ENCODE measurements around the gene POLR2C.

Gene POLR2C

GRCh38 chr16:57452021-57452420 lies 10.5 kb upstream of the POLR2C start:
- no peak for DNase-seq

GRCh38 chr16:57462978-57463362 lies 491 bp downstream of the POLR2C start:
- DNase-seq, result no peak

DNA sequence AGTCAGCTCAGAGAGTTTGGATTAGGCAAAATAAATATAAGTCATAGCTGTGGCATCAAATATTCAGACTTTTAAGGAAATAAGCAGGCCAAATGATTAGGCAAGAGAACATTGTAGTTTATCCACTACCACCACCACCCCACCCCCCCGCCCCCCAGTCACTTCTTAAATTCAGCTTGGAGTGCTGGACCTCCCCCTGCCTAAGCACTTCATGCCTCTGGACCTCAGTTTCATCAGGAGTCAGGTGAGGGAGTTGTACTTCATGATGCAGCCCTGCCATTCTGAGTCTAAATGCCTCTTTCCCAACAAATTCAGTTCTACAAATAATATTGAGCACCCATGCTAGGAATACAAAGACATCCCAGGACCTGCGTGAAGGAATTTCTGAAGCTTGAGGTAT lies 2.0 kb downstream of the POLR2C start:
- DNase-seq, result no peak

DNA sequence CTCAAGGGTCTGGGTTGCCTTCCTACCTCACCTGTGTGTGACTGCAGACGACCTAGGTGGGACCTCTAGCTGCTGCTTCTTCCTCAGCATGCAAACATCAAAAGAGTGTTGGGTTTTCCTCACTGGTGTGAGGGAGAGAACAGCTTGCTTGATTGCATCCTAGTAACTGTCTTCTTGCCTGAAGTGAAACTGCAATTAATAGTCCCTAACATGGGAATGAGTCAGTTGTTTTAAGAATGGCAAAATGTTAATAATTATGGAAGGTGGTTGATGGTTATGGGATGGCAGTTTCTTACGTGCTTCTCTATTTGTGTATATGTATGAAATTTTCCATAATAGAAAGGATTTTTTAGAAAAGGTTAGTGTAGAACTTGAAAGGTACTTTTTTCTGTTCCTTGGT lies 5.9 kb downstream of the POLR2C start:
- no peak for DNase-seq

DNA sequence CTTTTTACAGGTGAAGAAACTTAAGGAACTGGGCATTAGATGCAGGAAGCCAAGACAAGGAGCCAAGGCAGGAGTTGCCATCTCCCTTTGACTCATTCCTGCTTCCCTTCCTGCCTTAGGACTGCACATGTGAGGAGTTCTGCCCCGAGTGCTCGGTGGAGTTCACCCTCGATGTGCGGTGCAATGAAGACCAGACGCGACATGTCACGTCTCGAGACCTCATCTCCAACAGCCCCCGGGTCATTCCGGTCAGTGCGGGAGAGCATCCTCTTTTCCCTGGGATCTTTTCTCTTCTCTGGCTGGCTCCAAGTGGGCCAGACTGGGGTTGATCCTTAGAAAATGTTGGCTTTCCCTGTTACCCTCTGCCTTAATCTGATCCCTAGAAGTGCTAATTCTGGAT lies 6.6 kb downstream of the POLR2C start:
- no peak for DNase-seq

DNA sequence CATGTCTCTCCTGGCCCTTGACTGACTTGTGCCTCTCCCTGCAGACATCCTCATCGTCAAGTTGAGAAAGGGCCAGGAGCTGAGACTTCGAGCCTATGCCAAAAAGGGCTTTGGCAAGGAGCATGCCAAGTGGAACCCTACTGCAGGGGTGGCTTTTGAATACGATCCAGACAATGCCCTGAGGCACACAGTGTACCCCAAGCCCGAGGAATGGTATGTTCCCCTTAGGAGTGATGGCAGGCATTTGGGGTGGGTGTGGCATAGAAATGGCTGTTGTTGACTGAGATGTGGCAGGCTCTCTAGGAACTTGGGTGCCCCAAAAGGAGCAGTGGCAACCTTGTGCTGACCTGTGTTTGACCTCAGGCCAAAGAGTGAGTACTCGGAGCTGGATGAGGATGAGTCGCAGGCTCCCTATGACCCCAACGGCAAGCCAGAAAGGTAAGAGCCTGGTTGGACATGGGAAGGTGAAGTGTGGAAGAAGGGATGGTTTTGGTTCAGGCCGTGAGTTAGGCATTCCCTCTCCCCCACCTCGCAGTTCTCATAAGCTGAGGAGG lies 7.5 kb downstream of the POLR2C start:
- DNase-seq, result no peak

- no peak for DNase-seq
Measured at GRCh38 chr16:57470711-57471110, 8.2 kb downstream of the POLR2C start.

DNA sequence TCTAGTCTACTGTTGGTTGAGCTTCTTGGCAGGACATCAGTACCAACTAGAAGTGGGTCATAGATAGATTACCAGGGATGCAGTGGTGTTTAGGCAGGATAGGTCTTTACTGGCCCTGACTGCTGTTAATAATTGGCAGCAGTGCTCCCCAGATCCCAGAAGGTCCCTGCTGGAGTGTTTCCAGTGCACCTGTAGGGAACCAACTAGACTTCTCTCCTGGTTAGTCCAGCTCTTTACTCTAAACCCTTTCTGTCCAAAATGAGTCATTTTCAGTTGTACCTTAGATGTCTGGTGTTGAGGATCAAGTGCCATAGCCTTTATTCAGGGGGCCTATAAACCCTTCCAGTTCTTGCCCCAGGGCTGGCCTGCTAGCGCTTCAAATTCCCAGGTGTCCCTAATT lies 8.7 kb downstream of the POLR2C start:
- DNase-seq, result no peak

- DNase-seq, result no peak
Measured at GRCh38 chr16:57471852-57472664, 9.6 kb downstream of the POLR2C start.

- DNase-seq, result no peak
Measured at GRCh38 chr16:57472665-57473060, 10.2 kb downstream of the POLR2C start.

DNA sequence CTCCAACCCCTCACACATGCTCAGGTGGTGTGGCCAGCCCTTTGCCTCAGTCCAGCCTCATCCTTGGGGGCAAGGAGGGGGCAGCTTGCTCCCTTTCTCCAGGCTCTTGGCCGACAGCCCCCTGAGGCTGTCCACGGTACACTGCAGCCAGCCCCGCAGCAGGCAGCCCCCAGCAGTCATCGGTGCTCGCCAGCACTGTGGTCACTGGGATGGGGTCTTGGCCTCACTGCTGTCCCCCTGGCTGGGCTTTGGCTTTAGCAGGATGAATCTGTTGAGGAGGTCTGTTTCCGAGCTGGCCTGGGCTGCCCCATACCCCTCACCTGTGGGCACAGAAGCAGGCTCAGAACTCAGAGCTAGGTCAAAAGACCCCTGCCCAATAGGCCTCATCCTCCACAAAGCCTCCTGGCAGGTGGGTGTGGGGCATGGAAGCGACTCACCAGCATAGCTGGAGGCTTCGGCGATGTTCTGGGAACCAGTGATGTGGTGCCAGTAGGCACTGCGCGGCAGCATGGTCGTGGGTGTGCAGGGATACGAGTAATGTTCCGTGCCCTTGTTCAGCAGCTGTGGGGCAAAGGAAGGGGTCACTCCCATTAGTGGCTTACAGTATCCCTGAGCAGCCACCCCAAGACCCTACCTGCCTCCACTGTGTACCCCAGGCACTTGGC lies 10.8 kb downstream of the POLR2C start:
- no peak for DNase-seq

- no peak for DNase-seq
Measured at GRCh38 chr16:57473906-57474305, 11.4 kb downstream of the POLR2C start.

GRCh38 chr16:57474671-57475661 lies 12.5 kb downstream of the POLR2C start:
- no peak for DNase-seq

DNA sequence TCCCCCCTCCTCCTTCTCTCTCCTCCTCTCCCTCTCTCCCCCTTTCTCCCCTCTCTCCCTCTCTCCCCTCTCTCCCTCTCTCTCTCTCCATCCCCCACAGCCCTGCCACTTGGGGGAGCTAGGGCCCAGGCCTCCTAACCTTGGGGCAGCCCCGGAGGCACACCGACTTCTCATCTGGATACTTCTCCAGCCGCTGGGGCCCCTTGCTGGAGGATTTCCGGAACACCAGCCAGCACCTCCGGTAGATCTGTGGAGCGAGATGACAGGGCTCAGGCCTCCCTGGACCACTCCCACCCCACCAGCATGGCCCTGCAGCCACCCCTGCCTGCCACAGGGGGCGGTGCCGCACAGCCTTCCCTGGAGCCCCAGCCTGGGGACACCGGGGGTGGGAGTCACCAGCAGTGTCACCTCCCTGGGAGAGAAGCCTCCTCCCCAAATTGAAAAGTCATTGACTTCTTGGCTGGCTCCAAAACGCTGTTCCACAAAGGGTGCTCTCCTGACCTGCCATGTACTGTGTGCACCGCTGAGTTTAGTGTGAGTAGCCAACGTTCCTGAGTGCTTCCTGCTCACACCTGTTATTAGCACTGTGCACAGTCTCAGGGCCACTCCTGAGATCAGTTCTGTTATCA lies 13.3 kb downstream of the POLR2C start:
- no peak for DNase-seq

DNA sequence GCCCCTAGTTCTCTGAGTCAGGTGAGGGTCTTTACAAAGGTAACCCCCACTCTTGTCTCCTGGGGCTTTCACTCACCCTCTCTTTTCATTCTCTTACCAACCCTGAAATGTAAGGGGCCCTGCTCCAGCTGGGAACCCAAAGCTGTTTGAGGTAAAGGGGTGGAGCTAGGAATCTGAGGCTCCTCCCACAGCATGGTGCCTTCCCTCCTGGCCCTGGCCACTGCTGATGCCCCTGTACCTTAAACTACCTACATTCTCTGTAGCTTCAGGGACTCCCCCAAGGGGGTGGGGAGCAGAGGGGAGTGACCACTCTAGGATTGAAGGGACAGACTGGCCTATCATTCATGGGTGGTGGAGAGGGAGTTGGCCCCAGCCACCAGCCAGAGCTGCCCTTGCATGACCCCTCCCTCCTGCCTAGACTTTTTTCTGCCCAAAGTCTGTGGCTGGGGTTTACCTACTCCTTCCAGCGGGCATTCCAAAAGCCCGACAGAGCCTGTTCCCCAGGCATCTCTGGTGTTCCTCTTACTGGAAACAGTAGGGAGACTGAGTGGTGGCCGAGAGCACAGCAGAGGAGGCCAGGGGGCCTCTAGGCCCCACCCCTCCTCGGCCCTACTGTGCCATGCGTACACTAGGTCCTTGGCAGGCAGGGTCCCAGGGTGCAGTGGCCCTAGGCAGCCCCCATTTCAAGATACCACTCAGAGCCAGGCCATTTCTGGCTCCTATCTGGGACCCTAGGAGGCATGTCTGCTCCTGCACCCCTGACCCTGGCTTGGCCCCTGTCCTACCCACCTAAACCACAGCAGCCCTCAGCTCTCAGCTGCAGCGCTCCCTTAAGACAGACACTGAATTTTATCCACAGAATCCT lies 14.3 kb downstream of the POLR2C start:
- no peak for DNase-seq

DNA sequence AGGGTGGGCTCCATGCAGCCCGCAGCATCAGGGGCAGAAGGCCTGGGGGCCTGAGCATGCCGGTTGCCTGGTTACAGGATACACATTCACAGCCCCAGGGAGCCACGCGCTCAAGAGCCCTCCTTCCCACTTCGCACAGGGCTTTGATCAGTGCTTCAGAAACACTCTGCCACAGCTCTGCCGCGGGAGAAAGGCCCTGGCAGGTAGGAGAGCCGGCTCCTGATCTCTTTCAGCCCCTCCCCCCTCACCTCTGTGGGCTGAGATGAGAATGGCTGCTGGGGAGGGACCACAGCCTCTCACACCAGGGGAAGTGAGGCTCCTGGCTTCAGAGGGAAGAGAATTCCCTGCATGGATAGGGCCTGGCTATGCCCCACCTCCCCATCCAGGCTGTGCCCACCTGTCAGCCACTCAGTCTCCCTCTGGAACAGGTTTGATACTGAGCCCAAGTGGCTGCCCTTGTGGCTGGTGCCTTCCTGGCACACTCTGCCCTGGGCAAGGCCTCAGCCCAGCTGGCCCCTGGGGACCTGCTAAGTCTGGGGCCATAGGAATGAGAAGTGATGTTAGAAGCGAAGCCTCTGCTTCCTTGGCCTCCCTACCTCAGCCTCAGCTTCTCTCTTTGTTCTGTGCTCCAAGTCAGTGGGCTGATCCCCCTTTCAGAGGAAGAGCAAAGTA lies 15.2 kb downstream of the POLR2C start:
- no peak for DNase-seq

DNA sequence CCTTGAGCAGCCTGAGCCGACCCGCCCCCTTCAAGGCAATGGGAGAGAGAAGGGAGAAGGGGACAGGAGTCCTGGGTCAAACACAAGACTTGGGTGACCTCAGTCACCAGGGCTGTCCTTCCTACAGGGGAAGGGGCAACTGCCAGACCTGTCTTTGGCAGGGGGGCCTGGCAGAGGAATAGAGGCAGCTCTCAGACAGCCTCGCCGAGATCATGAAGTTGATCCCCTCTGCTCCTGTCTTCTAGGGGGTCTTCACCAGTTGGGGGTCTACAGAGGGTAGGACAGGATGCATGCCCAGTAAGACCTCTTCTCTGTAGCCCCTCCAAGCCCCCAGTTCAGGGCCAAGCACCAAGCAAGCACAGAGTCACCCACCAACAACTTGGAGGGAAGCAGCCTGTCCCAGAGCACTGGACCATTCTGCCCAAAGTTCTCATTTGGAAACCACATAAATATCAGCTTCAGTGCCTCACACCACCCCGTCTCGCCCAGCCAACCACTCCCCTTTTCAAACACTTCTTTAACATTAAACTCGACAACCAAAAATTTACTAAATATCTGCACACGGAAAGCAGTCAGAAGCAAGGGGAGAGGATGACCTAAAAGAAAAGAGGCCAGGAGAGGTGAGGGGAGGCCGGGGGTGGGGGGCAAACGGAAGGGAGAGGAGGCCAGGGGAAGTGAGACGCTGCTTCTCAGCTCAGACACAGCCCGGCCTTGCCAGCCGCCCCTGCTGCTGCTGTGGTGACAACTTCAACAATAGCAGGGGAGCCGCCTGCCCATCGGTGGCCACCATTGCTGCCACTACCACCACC lies 16.1 kb downstream of the POLR2C start:
- DNase-seq, result no peak

DNA sequence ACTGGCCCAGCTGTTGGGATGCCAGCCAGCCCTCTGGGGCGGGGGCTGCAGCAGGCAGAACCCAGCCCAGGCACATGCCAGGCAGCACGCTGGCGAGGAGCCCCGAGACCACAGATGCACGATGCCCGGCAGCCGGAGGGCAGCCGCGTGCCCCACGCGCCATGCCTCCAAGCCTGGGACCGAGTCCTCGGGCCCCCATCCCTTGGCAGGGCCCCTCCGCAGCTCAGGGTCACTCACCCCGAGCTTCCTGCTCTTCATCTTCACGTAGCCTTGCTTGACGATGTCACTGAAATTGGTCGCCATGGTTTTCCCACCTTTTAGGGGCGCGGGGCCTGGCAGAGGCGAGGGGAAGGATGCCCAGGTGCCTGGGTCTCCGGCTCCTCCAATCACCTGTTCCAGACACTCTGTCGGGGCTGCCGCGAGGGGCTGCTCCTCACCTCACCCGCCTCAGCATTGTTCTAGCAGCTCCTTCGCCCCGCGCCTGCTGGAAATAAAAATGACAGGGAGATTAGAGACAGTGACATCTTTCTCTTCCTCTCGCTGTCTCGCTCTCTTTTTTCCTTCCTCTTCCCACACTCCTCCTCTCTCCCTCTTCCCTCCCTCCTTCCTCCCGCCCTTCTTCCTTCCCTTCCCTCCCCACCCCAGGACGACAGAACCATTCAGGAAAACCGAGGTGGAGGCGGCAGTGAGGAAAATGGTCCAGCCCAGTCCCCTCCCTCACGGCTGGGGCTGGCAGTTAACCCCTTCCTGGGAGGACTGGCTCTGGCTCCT lies 16.9 kb downstream of the POLR2C start:
- peak; percentile 60 for DNase-seq

Measured in COR-L47 (cell line).